PC-3 (cell line): ENCODE results near the gene MPPED1. TPM values are rescaled to one million over a fixed set of nuclear protein-coding genes. Genes with fewer than 3 reads are reported as not detected.

Experiments
- ATAC-seq: fragments of 200-7000 bp; cut with Tn5 transposase; 2 replicates; pipeline ENCODE4 v1.9.1; 2020; ENCODE audit warnings: mild to moderate bottlenecking, moderate library complexity
- BruUV-seq: library from RNA; stranded (reverse); fragments of 400-500 nt; replicated peaks from 2 replicates; lab custom pipeline; 2021; lab: Mats Ljungman, UMichigan
- CTCF ChIA-PET: fragments of 300-600 bp; sonication (Branson Sonifier 250); formaldehyde crosslinking; loops from one replicate; lab custom pipeline; 2022; ENCODE audit warnings: antibody characterized with exemption; lab: Charles Lee
- POLR2A ChIA-PET: fragments of 300-600 bp; sonication (Branson Sonifier 250); formaldehyde crosslinking; loops from one replicate; lab custom pipeline; 2022; ENCODE audit warnings: antibody characterized with exemption; ENCODE audit not compliant: unreplicated experiment; lab: Charles Lee
- DNase-seq: peaks from one replicate; pipeline ENCODE4 v3.0.0-alpha.2; 2015
- H2AFZ ChIP-seq: fragments of 300-600 bp; sonication (generic); 2 replicates; pipeline ENCODE4 v1.6.0; 2016; ENCODE audit warnings: antibody characterized with exemption, low read length
- H3F3A ChIP-seq: fragments of 300-600 bp; sonication (generic); one replicate; pipeline ENCODE4 v1.6.0; 2017; ENCODE audit warnings: antibody characterized with exemption, low read length, control low read depth, mild to moderate bottlenecking; ENCODE audit not compliant: unreplicated experiment
- H3K27ac ChIP-seq: fragments of 300-600 bp; sonication (generic); 2 replicates; pipeline ENCODE4 v1.5.1; 2016; ENCODE audit warnings: mild to moderate bottlenecking, low read length
- H3K27me3 ChIP-seq: fragments of 300-600 bp; sonication (generic); 2 replicates; pipeline ENCODE4 v1.6.1; 2016; ENCODE audit warnings: low read length, mixed read lengths
- H3K36me3 ChIP-seq: fragments of 300-600 bp; sonication (generic); 2 replicates; pipeline ENCODE4 v1.6.1; 2016; ENCODE audit warnings: low read depth, mixed run types, low read length, mixed read lengths
- H3K4me1 ChIP-seq: fragments of 300-600 bp; sonication (generic); 2 replicates; pipeline ENCODE4 v1.5.1; 2016; ENCODE audit warnings: low read length; ENCODE audit not compliant: insufficient read depth
- H3K4me2 ChIP-seq: fragments of 300-600 bp; sonication (generic); 2 replicates; pipeline ENCODE4 v1.6.0; 2016; ENCODE audit warnings: low read length
- H3K4me3 ChIP-seq: fragments of 300-600 bp; sonication (generic); 2 replicates; pipeline ENCODE4 v1.5.1; 2016; ENCODE audit warnings: mild to moderate bottlenecking, low read length, mixed read lengths
- H3K79me2 ChIP-seq: fragments of 300-600 bp; sonication (generic); 2 replicates; pipeline ENCODE4 v1.6.1; 2017; ENCODE audit warnings: low read length, mixed read lengths
- H3K9ac ChIP-seq: fragments of 300-600 bp; sonication (generic); 2 replicates; pipeline ENCODE4 v1.6.0; 2016; ENCODE audit warnings: mild to moderate bottlenecking, low read length
- H3K9me2 ChIP-seq: fragments of 300-600 bp; sonication (generic); replicated peaks from 2 replicates; pipeline ENCODE4 v1.6.1; 2016; ENCODE audit warnings: mixed run types, low read length, mixed read lengths
- H3K9me3 ChIP-seq: fragments of 300-600 bp; sonication (generic); 2 replicates; pipeline ENCODE4 v1.6.1; 2016; ENCODE audit warnings: low read length, mixed read lengths
- H4K20me1 ChIP-seq: fragments of 300-600 bp; sonication (generic); 2 replicates; pipeline ENCODE4 v1.6.1; 2016; ENCODE audit warnings: low read length, mixed read lengths
- CTCF ChIP-seq: fragments of 300-600 bp; sonication (generic); conservative IDR thresholded peaks from 2 replicates; pipeline ENCODE4 v1.5.1; 2017; ENCODE audit warnings: antibody characterized with exemption, low read depth, mild to moderate bottlenecking, low read length
- EZH2 ChIP-seq: fragments of 300-600 bp; sonication (generic); IDR thresholded peaks from one replicate; pipeline ENCODE4 v1.6.1; 2017; ENCODE audit warnings: antibody characterized with exemption, mild to moderate bottlenecking, low read length; ENCODE audit not compliant: unreplicated experiment
- EZH2phosphoT487 ChIP-seq: fragments of 300-600 bp; sonication (generic); IDR thresholded peaks from 2 replicates; pipeline ENCODE4 v1.6.1; 2018; ENCODE audit warnings: mild to moderate bottlenecking, antibody characterized with exemption, low read length, borderline replicate concordance
- intact Hi-C: fragments of 100-400 bp; cut with micrococcal nuclease; formaldehyde crosslinking; loops from 2 replicates; pipeline ENCODE4 v1.9.0; 2023
- total RNA-seq: library from RNA; depleted of rRNA; stranded (reverse); fragments of >200 nt; gene quantifications from 2 replicates; pipeline ENCODE4 v1.2.3, GENCODE V29; 2014; rRNA removed

The MPPED1 gene
- total RNA-seq, 1 experiment from 2014 or later = not detected

DNA sequence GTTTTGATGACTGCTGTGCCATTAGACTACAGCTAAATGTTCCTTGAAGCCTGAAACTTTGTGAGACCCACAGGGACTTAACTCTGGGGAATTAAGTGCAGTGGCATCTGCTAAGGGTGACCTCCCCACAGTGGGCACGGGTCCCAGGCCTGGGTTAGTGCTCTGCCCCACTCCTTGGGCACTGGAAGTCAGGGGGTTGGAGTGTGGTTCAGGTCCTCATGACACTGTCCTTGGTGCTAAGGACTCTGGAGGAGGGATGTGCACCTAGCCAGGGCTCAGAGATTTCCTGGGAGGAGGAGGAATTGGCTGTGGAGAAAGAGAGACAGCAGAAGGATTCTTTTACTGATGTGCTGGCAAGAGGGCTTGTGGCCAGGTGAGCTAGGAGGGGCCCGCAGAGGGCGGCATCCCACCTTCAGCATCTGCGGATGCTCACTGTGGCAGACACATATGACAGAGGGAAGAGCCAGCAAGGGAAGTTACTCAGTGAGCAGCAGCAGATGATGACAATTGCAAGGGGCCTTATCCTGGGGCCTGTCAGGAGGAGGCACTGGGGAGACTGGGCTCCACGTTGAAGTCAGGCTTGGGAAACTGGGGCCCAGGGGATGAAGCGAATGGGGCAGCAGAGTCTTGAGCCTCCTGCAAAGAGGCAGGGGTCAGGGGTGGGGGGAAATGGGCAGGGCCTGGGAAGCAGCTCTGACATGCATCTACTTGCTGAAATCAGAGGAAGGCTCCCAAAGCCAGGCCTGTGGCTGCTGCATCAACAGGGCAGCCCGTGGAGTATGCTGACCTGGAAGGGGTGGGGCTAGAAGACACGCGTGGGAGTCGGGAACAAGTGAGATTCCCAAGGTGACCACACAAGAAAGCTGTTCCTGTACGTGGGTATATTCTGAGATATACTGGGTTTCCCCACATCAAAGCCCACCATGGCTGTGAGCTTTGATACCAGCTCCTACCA lies 144.0 kb downstream of the MPPED1 start:
- no peak overlapping the region for H3K4me3 ChIP-seq
- intact Hi-C loops = no loop called here
- CTCF ChIA-PET = no interaction called here
- ATAC-seq (no peak), DNase-seq (no peak)
- no peaks in the 10 kb centered on the region for H3K36me3 ChIP-seq
- no peaks in the 10 kb centered on the region for H3K9me3 ChIP-seq
- no peak overlapping the region for H3K4me2 ChIP-seq
- TF ChIP-seq EZH2 (no peak), CTCF (no peak), EZH2phosphoT487 (no peak)
- POLR2A ChIA-PET = interaction anchor here (0.6 kb wide), 1 partner anchor 96 kb away, joined by 4 read pairs; no protein-coding TSS in a partner anchor
- no peaks in the 10 kb centered on the region for H4K20me1 ChIP-seq
- no peak overlapping the region for H2AFZ ChIP-seq
- H3K27me3 ChIP-seq = peaks cover 7% of the 10 kb centered on the region; the same call in 1 of the 2 replicates
- H3F3A ChIP-seq = no peaks in the 10 kb centered on the region
- no peaks in the 10 kb centered on the region for H3K4me1 ChIP-seq
- H3K9me2 ChIP-seq = no peaks in the 10 kb centered on the region
- no peaks in the 10 kb centered on the region for H3K79me2 ChIP-seq
- no TSS peak for BruUV-seq
- H3K27ac ChIP-seq = no peak overlapping the region
- H3K9ac ChIP-seq = no peak overlapping the region

Other genes starting within 250 kb of the MPPED1 start
- gene TTLL12, start 224.9 kb upstream of the MPPED1 start, total RNA-seq = 48.9 and 54.3 TPM in 2 replicates
- not detected in 2 replicates for gene SCUBE1, start 68.6 kb upstream of the MPPED1 start, total RNA-seq